ENCODE measurements around the gene GPR52.

- TF ChIP-seq CTCF (IDR thresholded peaks at IDR 0.05): no peak
- no peak for TF ChIP-seq POLR2A (IDR thresholded peaks at IDR 0.05; ENCODE audit: low read depth)
- TF ChIP-seq POLR2AphosphoS5 (IDR thresholded peaks at IDR 0.05): no peak
Measured at GRCh38 chr1:174425121-174425520, 22.6 kb upstream of the GPR52 start.
